WTC11 (cell line): Measurements from ENCODE around the gene RAB11FIP5. TPM values are rescaled to one million over a fixed set of nuclear protein-coding genes. Genes with fewer than 3 reads are reported as not detected.
A peak's percentile ranks its signal among the peaks of the same experiment; 100 is the strongest.

Experiments
- ATF3 ChIP-seq: sonication (generic); formaldehyde crosslinking; conservative IDR thresholded peaks from 2 replicates; pipeline ENCODE4 v1.8.1; 2022; ENCODE audit warnings: mild to moderate bottlenecking, missing genetic modification reagents
- CTCF ChIP-seq: fragments of 200-600 bp; IDR thresholded peaks from 2 replicates; pipeline ENCODE4 v1.8.0; 2022; ENCODE audit warnings: antibody characterized with exemption
- ESRRA ChIP-seq: sonication (generic); formaldehyde crosslinking; IDR thresholded peaks from 2 replicates; pipeline ENCODE4 v1.8.1; 2022; ENCODE audit warnings: mild to moderate bottlenecking, missing genetic modification reagents, borderline replicate concordance
- FOXK1 ChIP-seq: sonication (generic); formaldehyde crosslinking; IDR thresholded peaks from 2 replicates; pipeline ENCODE4 v1.8.0; 2022; ENCODE audit warnings: mild to moderate bottlenecking, moderate library complexity, missing genetic modification reagents
- GRHL2 ChIP-seq: fragments of 250-450 bp; sonication (Bioruptor Pico); IDR thresholded peaks from 2 replicates; pipeline ENCODE4 v1.8.0; 2022; ENCODE audit warnings: mild to moderate bottlenecking, moderate library complexity; ENCODE audit not compliant: insufficient replicate concordance, severe bottlenecking
- MXD4 ChIP-seq: fragments of 250-450 bp; sonication (Bioruptor Pico); IDR thresholded peaks from 2 replicates; pipeline ENCODE4 v1.8.0; 2021; ENCODE audit warnings: mild to moderate bottlenecking, moderate library complexity, borderline replicate concordance
- MYBL2 ChIP-seq: sonication (generic); formaldehyde crosslinking; IDR thresholded peaks from 2 replicates; pipeline ENCODE4 v1.8.1; 2023; ENCODE audit warnings: mild to moderate bottlenecking, moderate library complexity, missing genetic modification reagents
- NFYB ChIP-seq: sonication (generic); formaldehyde crosslinking; conservative IDR thresholded peaks from 2 replicates; pipeline ENCODE4 v1.8.0; 2022; ENCODE audit warnings: low read depth, missing genetic modification reagents
- NR1H2 ChIP-seq: sonication (generic); formaldehyde crosslinking; IDR thresholded peaks from 2 replicates; pipeline ENCODE4 v1.9.0; 2021; ENCODE audit warnings: mild to moderate bottlenecking, moderate library complexity, missing genetic modification reagents
- NR3C1 ChIP-seq: sonication (generic); formaldehyde crosslinking; conservative IDR thresholded peaks from 2 replicates; pipeline ENCODE4 v1.8.1; 2023; ENCODE audit warnings: low read depth, mild to moderate bottlenecking, missing genetic modification reagents
- PRRX2 ChIP-seq: fragments of 250-450 bp; sonication (Bioruptor Pico); IDR thresholded peaks from 2 replicates; pipeline ENCODE4 v1.8.0; 2021; ENCODE audit warnings: mild to moderate bottlenecking
- ZMAT4 ChIP-seq: fragments of 250-450 bp; sonication (Bioruptor Pico); IDR thresholded peaks from 2 replicates; pipeline ENCODE4 v1.9.0; 2021; ENCODE audit warnings: mild to moderate bottlenecking
- ZNF138 ChIP-seq: sonication (generic); formaldehyde crosslinking; conservative IDR thresholded peaks from 2 replicates; pipeline ENCODE4 v1.8.1; 2022; ENCODE audit warnings: mild to moderate bottlenecking, moderate library complexity, missing genetic modification reagents
- ZNF219 ChIP-seq: sonication (generic); formaldehyde crosslinking; IDR thresholded peaks from 2 replicates; pipeline ENCODE4 v1.8.0; 2023; ENCODE audit warnings: missing genetic modification reagents, mild to moderate bottlenecking, borderline replicate concordance
- ZNF263 ChIP-seq: sonication (generic); formaldehyde crosslinking; IDR thresholded peaks from 2 replicates; pipeline ENCODE4 v1.8.1; 2022; ENCODE audit warnings: low read depth, mild to moderate bottlenecking, moderate library complexity, missing genetic modification reagents
- ZNF396 ChIP-seq: fragments of 250-450 bp; sonication (Bioruptor Pico); IDR thresholded peaks from 2 replicates; pipeline ENCODE4 v1.8.0; 2021; ENCODE audit warnings: mild to moderate bottlenecking, moderate library complexity, borderline replicate concordance
- ZNF423 ChIP-seq: fragments of 250-450 bp; sonication (Bioruptor Pico); IDR thresholded peaks from 2 replicates; pipeline ENCODE4 v2.1.2; 2022; ENCODE audit warnings: mild to moderate bottlenecking, moderate library complexity
- total RNA-seq: library from RNA; stranded (reverse); gene quantifications from 3 replicates; pipeline ENCODE4 v1.2.3, GENCODE V29; 2021
- TF ChIP-seq, protein P1 (sequence below): sonication (generic); formaldehyde crosslinking; IDR thresholded peaks from 2 replicates; pipeline ENCODE4 v1.8.0; 2023; ENCODE audit warnings: mild to moderate bottlenecking, missing genetic modification reagents
- TF ChIP-seq, protein P2 (sequence below): sonication (generic); formaldehyde crosslinking; IDR thresholded peaks from 2 replicates; pipeline ENCODE4 v1.8.1; 2023; ENCODE audit warnings: mild to moderate bottlenecking, missing genetic modification reagents, borderline replicate concordance
- TF ChIP-seq, protein P3 (sequence below): sonication (generic); formaldehyde crosslinking; IDR thresholded peaks from 2 replicates; pipeline ENCODE4 v1.8.1; 2022; ENCODE audit warnings: low read depth, mild to moderate bottlenecking, moderate library complexity, missing genetic modification reagents, borderline replicate concordance
- TF ChIP-seq, protein P4 (sequence below): fragments of 250-450 bp; sonication (Bioruptor Pico); conservative IDR thresholded peaks from 2 replicates; pipeline ENCODE4 v1.9.0; 2021; ENCODE audit warnings: mild to moderate bottlenecking
- TF ChIP-seq, protein P5 (sequence below): sonication (generic); formaldehyde crosslinking; IDR thresholded peaks from 2 replicates; pipeline ENCODE4 v1.8.1; 2023; ENCODE audit warnings: mild to moderate bottlenecking, moderate library complexity, missing genetic modification reagents
- TF ChIP-seq, protein P6 (sequence below): sonication (generic); formaldehyde crosslinking; IDR thresholded peaks from 2 replicates; pipeline ENCODE4 v1.8.1; 2023; ENCODE audit warnings: mild to moderate bottlenecking, missing genetic modification reagents, moderate library complexity

Gene RAB11FIP5
- total RNA-seq, 1 experiment from 2014 or later, result 16.0 TPM

DNA sequence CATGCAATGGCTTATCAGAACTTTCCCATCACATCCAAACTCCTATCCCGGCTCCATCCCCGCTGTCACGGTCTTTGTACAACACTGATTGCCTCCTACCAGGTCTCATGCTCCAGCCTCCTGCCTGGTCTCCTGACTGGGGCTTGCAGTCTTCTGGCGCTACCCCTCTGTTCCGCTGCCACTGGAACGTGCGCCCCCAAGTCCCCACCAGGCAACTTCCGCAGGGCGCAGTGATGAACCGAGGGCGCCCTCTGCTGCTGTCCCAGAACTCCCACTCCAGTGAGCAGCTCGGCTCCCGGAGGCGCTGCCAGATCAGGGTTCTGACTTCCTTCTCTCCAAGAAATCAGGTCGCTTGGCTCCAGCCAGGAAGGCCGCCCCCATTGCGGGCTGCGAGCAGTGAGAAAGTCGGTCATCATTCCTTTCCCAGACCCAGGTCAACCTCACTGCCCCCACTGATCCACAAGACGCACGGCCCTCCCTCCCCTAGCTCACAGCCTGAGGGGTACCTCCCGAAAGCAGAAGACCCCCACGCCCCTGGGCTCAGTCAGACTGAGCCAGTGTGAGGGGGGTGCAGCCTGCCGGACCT is 43.9 kb upstream of the RAB11FIP5 start (continued):
- TF ChIP-seq, protein P1, sequence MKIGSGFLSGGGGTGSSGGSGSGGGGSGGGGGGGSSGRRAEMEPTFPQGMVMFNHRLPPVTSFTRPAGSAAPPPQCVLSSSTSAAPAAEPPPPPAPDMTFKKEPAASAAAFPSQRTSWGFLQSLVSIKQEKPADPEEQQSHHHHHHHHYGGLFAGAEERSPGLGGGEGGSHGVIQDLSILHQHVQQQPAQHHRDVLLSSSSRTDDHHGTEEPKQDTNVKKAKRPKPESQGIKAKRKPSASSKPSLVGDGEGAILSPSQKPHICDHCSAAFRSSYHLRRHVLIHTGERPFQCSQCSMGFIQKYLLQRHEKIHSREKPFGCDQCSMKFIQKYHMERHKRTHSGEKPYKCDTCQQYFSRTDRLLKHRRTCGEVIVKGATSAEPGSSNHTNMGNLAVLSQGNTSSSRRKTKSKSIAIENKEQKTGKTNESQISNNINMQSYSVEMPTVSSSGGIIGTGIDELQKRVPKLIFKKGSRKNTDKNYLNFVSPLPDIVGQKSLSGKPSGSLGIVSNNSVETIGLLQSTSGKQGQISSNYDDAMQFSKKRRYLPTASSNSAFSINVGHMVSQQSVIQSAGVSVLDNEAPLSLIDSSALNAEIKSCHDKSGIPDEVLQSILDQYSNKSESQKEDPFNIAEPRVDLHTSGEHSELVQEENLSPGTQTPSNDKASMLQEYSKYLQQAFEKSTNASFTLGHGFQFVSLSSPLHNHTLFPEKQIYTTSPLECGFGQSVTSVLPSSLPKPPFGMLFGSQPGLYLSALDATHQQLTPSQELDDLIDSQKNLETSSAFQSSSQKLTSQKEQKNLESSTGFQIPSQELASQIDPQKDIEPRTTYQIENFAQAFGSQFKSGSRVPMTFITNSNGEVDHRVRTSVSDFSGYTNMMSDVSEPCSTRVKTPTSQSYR (CRISPR knock-in tag), result no peak
- TF ChIP-seq ZNF396 (CRISPR knock-in tag) (no peak), ZMAT4 (no peak), NFYB (CRISPR knock-in tag) (no peak), ZNF263 (no peak), MXD4 (no peak), NR3C1 (CRISPR knock-in tag) (no peak), GRHL2 (CRISPR knock-in tag) (no peak), ZNF423 (CRISPR knock-in tag) (peak; percentile 8; the same call in 1 of the 2 replicates), ATF3 (no peak), ZNF219 (CRISPR knock-in tag) (no peak), MYBL2 (CRISPR knock-in tag) (no peak), NR1H2 (no peak), ZNF138 (CRISPR knock-in tag) (no peak; the same call in 1 of the 2 replicates), FOXK1 (CRISPR knock-in tag) (no peak), PRRX2 (CRISPR knock-in tag) (no peak), CTCF (peak; percentile 51), ESRRA (no peak)
- TF ChIP-seq, protein P2, sequence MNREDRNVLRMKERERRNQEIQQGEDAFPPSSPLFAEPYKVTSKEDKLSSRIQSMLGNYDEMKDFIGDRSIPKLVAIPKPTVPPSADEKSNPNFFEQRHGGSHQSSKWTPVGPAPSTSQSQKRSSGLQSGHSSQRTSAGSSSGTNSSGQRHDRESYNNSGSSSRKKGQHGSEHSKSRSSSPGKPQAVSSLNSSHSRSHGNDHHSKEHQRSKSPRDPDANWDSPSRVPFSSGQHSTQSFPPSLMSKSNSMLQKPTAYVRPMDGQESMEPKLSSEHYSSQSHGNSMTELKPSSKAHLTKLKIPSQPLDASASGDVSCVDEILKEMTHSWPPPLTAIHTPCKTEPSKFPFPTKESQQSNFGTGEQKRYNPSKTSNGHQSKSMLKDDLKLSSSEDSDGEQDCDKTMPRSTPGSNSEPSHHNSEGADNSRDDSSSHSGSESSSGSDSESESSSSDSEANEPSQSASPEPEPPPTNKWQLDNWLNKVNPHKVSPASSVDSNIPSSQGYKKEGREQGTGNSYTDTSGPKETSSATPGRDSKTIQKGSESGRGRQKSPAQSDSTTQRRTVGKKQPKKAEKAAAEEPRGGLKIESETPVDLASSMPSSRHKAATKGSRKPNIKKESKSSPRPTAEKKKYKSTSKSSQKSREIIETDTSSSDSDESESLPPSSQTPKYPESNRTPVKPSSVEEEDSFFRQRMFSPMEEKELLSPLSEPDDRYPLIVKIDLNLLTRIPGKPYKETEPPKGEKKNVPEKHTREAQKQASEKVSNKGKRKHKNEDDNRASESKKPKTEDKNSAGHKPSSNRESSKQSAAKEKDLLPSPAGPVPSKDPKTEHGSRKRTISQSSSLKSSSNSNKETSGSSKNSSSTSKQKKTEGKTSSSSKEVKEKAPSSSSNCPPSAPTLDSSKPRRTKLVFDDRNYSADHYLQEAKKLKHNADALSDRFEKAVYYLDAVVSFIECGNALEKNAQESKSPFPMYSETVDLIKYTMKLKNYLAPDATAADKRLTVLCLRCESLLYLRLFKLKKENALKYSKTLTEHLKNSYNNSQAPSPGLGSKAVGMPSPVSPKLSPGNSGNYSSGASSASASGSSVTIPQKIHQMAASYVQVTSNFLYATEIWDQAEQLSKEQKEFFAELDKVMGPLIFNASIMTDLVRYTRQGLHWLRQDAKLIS, result 0 out of 2 replicates have a peak, but pooled peaks have one; percentile 37
- TF ChIP-seq, protein P3, sequence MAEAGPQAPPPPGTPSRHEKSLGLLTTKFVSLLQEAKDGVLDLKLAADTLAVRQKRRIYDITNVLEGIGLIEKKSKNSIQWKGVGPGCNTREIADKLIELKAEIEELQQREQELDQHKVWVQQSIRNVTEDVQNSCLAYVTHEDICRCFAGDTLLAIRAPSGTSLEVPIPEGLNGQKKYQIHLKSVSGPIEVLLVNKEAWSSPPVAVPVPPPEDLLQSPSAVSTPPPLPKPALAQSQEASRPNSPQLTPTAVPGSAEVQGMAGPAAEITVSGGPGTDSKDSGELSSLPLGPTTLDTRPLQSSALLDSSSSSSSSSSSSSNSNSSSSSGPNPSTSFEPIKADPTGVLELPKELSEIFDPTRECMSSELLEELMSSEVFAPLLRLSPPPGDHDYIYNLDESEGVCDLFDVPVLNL (CRISPR knock-in tag), result no peak
- TF ChIP-seq, protein P4, sequence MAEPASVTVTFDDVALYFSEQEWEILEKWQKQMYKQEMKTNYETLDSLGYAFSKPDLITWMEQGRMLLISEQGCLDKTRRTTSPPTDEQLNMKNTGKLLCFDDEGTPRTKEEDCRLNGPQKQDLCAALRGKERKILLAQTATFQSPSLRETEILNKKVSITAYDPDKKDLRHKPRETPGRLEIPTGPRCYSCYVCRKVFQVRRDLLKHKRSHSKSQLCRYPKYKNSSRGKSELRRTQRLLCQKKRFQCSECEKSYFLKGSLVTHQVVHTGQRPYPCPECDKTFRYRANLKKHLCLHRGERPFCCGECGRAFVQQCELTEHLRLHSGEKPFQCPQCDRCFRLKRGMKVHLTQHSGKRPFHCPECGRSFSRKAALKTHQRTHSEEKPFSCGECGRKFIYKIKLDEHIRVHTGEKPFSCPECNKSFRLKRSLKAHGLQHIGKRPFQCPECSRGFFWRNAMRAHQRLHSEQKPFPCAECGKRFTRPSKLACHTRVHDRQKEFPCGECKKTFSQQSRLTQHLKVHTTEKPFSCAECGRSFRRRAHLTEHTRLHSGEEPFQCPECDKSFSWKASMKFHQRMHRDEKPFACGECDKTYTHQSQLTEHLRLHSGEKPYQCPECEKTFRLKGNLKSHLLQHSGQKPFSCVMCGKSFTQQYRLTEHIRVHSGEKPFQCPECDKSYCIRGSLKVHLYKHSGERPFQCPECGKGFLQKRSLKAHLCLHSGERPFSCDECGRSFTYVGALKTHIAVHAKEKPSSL (CRISPR knock-in tag), result no peak
- TF ChIP-seq, protein P5, sequence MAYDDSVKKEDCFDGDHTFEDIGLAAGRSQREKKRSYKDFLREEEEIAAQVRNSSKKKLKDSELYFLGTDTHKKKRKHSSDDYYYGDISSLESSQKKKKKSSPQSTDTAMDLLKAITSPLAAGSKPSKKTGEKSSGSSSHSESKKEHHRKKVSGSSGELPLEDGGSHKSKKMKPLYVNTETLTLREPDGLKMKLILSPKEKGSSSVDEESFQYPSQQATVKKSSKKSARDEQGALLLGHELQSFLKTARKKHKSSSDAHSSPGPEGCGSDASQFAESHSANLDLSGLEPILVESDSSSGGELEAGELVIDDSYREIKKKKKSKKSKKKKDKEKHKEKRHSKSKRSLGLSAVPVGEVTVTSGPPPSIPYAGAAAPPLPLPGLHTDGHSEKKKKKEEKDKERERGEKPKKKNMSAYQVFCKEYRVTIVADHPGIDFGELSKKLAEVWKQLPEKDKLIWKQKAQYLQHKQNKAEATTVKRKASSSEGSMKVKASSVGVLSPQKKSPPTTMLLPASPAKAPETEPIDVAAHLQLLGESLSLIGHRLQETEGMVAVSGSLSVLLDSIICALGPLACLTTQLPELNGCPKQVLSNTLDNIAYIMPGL (CRISPR knock-in tag), result peak; percentile 87
- TF ChIP-seq, protein P6, sequence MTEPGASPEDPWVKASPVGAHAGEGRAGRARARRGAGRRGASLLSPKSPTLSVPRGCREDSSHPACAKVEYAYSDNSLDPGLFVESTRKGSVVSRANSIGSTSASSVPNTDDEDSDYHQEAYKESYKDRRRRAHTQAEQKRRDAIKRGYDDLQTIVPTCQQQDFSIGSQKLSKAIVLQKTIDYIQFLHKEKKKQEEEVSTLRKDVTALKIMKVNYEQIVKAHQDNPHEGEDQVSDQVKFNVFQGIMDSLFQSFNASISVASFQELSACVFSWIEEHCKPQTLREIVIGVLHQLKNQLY (CRISPR knock-in tag), result no peak
